DLD1 (cell line): ENCODE measurements around the gene DDX31.

Source experiments
- in situ Hi-C: cut with HindIII; loops from 2 replicates; pipeline ENCODE4 v1.10.0; 2017; ENCODE audit warnings: low sequenced_read_pairs

Gene DDX31

DNA sequence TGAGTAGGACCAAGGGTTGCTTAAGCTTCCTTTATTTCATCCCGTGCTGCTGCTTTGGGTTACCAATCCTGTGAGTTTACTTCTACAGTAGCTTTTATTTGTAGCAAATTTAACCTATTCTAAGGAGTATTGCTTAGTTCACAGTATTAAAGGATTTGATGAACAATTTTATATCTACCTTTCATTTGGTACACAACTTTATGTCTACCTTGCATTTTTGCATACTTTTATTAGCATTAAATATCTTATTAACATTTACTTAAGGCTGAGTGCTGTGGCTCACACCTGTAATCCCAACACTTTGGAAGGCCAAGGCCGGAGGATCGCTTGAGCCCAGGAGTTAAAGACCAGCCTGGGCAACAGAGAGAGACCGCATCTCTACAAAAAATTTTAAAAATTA, 4.7 kb upstream of the DDX31 start:
- in situ Hi-C loops = no loop called here

DNA sequence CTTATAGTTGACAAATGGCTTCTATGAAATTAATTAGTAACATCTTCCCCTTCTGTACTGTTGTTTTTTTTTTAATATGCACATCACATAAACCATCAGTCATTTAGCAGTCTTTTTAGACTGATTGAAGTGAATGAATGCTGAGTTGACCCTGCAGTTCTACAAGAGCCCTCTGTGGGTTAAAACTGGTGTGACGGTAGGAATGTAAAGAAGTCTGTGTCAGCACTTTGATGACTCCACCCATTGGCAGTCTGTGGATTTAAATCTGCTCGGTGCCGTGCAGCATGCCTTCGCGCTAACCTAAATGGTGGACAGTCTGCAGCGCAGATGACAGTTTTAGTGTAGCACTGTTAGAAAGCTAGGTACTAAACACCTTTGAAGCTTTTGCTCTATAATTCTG, 3.6 kb upstream of the DDX31 start:
- in situ Hi-C loops = no loop called here

DNA sequence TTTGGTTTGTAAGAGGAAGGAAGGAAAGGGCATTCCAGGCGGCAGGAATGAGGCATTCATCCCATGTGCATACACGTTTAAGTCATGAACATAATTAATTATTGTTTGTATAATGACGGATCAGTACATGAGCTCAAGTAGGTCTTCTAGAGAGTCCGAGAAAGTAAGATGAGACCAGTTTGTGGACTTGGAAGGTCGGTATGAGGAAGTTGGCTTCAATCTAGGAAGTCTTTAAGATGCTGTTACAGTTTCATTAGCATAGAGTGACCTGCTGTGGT, 2.6 kb upstream of the DDX31 start:
- in situ Hi-C loops = no loop called here

DNA sequence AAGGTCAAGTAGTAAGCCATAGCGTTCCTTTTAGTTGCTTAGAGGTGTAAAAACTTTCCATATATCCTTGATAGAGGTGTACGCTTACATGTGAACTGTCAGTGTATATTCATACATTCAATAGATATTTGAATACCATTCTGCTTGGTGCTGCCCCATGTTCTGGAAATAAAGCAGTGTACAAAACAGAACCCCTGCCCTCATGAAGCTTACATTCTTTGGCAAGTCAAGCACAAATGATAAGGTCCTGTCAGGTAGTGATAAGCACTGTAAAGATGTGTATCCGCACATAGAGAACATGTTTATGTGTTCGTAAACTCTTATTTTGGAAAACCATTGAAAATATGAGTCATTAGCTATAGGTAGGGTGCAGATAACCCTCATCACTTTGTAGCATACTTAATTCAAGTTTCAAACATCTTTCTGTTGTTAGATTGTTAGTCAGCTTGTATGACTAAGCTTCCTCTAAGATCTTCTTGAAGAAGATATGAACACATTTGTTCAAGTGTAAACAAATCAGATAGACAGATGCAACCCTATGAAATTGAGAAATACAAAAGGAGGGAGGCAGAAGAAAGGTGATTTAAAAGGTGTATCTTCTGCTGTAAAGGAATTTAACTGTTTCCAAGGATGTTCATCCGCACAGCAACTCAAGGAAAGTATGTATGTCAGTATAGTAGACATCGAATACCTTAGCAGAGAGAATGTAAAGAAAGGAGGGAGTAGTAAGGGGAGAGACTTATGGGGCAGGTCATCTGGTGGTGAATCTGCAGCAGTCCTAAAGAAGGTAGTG, 2.0 kb upstream of the DDX31 start:
- in situ Hi-C loops = no loop called here

GRCh38 chr9:132670457-132671391, 941 bp upstream of the DDX31 start, which contains the start of gene GTF3C4:
TSS of gene GTF3C4 (plus strand) at chr9:132670464. CDS start at chr9:132670599, 135 bp downstream.
- in situ Hi-C loops = no loop called here

DNA sequence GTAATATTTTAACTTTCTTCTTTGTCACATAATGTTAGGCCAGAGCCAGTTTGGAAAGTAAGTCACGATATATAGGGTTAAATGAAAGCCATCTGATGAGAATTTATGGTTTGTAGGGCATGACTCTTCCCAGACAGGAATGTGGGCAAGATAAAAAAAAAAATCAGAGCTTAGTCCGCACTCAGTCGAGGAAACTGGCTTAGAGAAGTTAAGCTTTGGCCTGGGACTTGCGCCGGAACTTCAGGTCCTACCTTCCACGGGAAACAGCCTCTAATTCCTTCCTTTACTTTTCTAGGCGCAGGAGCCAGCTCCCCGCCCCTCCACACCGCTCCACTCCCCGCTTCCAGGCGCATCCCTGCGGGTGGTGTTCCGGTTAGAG, 475 bp downstream of the DDX31 start:
- in situ Hi-C loops = no loop called here

DNA sequence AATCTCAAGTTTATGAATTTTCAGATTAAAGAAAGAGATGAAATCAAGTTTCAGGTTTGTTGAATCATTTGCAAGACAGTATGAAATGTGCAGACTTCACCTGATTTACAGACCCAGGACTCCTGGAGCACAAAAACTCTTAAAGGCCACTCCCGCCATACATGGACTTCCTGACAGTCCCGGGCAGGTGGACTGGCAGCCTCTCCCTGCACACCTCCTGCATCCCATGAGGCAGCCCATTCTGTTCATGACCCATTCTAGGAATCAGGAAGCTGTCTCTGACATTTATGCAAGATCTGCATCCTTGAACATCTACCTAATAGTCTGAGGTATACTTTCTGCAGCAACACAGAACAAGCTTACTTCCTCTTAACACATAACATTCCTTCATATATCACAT, 5.9 kb downstream of the DDX31 start:
- in situ Hi-C loops = no loop called here

DNA sequence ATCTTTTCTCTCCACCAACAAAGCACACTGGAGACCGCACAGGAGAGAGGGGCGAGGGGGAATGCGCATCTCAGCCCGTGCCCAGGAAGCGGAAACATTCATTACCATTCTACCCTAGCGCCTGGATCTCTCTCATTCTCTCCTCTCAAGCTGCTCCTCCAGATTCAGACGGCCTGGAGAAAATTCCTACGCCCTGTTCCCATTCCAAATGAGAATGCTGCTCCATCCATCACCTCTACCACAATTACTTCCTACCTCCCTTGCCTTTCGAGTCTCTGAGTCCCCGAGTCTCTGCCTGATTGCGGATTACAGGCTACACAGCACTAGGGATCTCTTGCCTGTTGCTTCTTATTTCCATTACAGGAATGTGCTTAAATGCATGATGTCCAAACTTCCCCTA, 6.7 kb downstream of the DDX31 start:
- in situ Hi-C loops = no loop called here

GRCh38 chr9:132662152-132662945, 7.4 kb downstream of the DDX31 start:
- in situ Hi-C loops = no loop called here

DNA sequence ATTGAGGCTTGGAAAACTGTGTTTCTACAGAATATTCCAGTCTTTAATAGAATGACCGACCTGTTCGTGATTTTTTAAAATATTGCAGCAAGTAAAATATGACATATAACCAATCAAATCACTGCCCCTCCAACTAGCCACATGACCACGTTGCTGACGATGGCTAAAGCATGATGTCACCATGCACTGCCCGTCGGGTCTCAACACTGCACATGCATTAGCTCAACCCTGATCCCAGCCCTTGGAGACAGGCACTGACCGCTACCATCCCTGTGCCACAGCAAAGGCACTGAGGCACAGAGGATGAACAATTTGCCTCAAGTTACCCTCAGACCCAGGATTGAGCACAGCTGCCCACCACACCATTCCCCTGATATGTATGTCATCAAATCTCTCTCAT, 13.5 kb downstream of the DDX31 start:
- in situ Hi-C loops = loop anchor here (10.0 kb wide), 1 partner anchor 241 kb away; the partner anchor contains the start of gene CFAP77

DNA sequence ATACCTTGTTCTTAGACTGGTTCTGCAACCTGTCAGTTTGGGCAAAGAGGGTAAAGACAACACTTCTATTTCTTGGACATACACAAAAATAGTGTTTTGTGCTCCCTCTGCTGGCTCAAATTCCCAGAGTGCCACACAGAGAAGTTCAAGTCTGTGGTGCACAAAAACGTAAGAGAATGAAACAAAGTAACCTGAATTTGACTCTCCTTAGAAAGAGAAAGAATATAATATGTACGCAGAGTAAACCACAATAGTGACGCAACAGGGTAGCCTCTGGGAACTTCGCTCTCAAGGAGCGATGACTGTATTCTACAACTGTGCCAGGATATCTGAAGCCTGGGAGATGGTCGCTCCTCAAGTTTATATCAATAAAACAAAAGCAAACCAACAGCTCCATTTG, 18.5 kb downstream of the DDX31 start:
- in situ Hi-C loops = loop anchor here (10.0 kb wide), 1 partner anchor 236 kb away; the partner anchor contains the start of gene CFAP77

DNA sequence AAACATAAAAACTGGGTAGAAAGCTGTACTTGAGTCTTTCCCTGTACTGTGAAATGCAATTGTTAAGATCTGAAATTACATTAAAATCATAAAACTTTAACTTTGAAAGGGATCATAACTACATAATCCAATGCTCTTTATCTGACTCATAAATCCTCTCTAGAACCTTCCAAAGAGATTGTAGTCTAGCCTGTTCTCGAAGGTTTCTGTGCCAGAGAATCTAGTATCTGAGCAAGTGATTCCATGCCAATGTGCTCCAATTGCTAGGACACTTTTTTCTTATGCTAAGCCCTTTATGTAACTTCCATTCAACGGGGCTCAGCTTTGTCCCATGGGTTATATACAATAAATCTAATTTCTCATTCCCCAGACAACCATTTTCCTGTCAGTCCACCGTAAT, 21.1 kb downstream of the DDX31 start:
- in situ Hi-C loops = no loop called here

DNA sequence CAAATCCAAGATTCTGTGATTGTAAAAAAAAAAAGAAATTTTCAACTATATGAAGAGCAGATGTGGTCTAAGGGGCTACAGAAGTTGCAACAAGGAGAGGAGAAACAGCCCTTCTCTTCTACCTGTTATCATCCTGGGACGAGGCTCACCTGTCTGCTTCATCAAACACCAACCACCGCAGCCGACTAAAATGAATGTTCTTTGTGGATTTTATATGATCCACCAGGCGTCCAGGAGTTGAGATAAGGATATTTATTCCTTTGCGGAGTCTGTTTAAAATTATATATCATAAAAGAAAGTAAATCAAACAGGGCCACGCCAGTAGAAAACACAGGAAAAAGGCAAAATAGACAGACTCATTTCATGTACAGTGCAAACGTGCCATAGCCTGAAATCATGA, 21.5 kb downstream of the DDX31 start:
- in situ Hi-C loops = no loop called here

- in situ Hi-C loops = no loop called here
Observed at GRCh38 chr9:132647806-132648205, 22.0 kb downstream of the DDX31 start.

GRCh38 chr9:132647355-132647754, 22.4 kb downstream of the DDX31 start:
- in situ Hi-C loops = no loop called here

DNA sequence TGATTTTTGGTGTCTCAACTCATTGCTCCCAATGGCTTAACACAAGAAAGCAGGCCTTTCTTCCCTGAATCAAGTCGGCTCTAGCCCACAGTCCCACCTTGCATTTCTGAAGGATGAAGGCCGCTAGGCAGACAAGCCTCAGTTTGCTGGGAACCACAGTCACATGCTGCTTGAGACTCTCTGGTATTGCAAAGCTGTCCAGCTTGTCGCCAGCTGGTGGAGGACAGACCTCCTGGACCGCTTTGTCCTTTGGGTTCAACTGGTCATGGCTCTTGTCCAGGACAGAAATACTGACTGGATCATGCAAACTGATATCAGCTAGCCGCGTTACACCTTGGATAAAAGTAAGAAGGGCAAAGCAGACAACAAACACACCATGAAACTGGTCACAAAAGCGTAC, 23.1 kb downstream of the DDX31 start:
- in situ Hi-C loops = no loop called here

- in situ Hi-C loops = no loop called here
Observed at GRCh38 chr9:132645711-132646110, 24.1 kb downstream of the DDX31 start.

DNA sequence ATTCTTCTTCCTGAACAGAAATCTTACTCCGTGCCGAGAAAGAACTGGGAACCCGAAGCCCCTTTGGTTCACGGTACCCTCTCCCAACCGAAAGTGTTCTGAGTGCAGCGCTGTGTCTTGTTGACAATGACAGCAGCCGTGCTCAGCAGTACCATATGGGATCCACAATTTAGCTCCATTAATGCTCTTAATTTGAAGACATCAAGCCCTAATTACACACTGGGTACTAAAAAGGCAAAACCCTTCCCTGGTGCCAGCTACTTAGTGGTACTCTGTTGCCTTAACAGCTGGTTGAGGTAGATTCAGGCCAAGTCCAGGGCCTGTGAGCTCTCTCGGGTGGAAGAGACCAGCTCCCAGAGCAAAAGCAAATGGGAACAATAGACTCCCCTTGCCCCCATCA, 24.5 kb downstream of the DDX31 start:
- in situ Hi-C loops = no loop called here

DNA sequence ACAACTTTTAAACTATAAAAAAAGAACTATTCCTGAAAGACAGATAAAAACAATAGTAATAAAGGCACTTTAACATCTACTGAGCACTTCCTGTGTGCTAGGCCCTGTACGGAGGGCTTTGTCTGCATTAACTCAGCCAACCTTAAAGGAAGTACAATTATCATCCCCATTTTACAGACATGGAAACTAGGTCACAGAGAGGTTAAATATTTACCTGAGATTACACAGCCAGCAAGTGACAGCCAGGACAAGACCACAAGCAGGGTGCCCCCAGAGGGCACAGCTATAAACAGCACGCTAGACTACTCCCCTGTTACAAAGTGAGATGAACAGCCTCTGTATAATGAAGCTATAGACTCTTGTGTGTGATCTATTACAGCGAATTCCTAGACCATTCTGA, 25.5 kb downstream of the DDX31 start:
- in situ Hi-C loops = no loop called here

- in situ Hi-C loops = no loop called here
Observed at GRCh38 chr9:132641216-132641615, 28.6 kb downstream of the DDX31 start.

DNA sequence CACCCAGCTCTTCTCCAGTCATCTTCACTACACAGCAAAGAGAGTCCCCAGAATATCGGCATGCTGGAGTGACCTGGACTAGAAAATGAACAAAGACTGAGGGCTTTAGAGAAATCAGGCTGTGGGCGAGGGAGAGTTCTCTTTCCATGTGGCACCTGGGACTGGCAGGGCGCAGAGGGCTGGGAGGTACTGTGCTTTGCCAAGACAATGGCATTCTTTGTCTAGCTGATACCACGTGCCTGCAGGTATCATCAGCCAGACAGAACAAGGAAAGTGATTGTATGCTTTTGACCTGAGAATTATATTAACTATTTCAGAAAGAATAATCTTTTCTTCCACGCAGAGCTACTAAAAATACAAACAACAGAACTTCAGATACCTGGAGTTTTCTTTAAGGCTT, 30.5 kb downstream of the DDX31 start:
- in situ Hi-C loops = no loop called here
